HepG2 (cell line): ENCODE data around the gene GRID1. TPM values are rescaled to one million over a fixed set of nuclear protein-coding genes. Genes with fewer than 3 reads are reported as not detected.

Source experiments
- ATAC-seq: fragments of 200-7000 bp; cut with Tn5 transposase; 3 replicates; pipeline ENCODE4 v1.9.1; 2020; ENCODE audit warnings: mild to moderate bottlenecking, moderate library complexity
- BruUV-seq: library from RNA; stranded (reverse); fragments of 400-500 nt; replicated peaks from 2 replicates; lab custom pipeline; 2021; lab: Mats Ljungman, UMichigan
- CTCF ChIA-PET: fragments of 300-600 bp; formaldehyde crosslinking; extraction: SDS; loops from one replicate; lab custom pipeline; 2021; ENCODE audit warnings: low total read pairs, inconsistent platforms, low intra/inter-chr PET ratio; lab: Yijun Ruan, JAX
- POLR2A ChIA-PET: fragments of 350-600 bp; sonication (Branson Sonifier 250); formaldehyde crosslinking; loops from one replicate; lab custom pipeline; 2020; ENCODE audit warnings: antibody characterized with exemption, inconsistent platforms; lab: Yijun Ruan, JAX
- DNase-seq: peaks from one replicate; pipeline ENCODE4 v3.0.0-alpha.2; 2015; ENCODE audit warnings: low spot score
- FAIRE-seq: peaks from 3 replicates; lab custom pipeline; 2011; peaks lifted over from hg19 to GRCh38; lab: Jason Lieb, UNC
- H2AFZ ChIP-seq: one replicate; pipeline ENCODE4 v1.6.1; 2011; ENCODE audit warnings: low read length, inconsistent platforms
- H3K27ac ChIP-seq: fragments of 300-600 bp; 3 replicates; pipeline ENCODE4 v1.8.0; 2011; ENCODE audit warnings: mixed run types, mild to moderate bottlenecking, mixed read lengths, low read length, inconsistent platforms; ENCODE audit not compliant: insufficient read depth; ENCODE audit errors: extremely low read length
- H3K27me3 ChIP-seq, 2 experiments: fragments of 200-600 bp in 1 of 2; 2 replicates in 1 of 2; 3 replicates in 1 of 2; pipeline versions ENCODE4 v1.6.0 to v1.8.0; 2011; ENCODE audit warnings: low read length in 2 of 2, mild to moderate bottlenecking in 2 of 2, moderate library complexity in 2 of 2, inconsistent platforms in 1 of 2; ENCODE audit not compliant: insufficient read depth in 2 of 2, control insufficient read depth in 1 of 2
- H3K36me3 ChIP-seq, 2 experiments: fragments of 200-600 bp in 1 of 2; replicated peaks in 1 of 2; 2 replicates in 1 of 2; 3 replicates in 1 of 2; pipeline versions ENCODE4 v1.5.1 to v1.8.0; 2011; ENCODE audit warnings: low read length in 2 of 2, inconsistent platforms in 1 of 2; ENCODE audit not compliant: insufficient read depth in 2 of 2, control insufficient read depth in 1 of 2
- H3K4me1 ChIP-seq: 2 replicates; pipeline ENCODE4 v1.5.1; 2012; ENCODE audit warnings: low read length, inconsistent platforms; ENCODE audit not compliant: insufficient read depth
- H3K4me2 ChIP-seq: 2 replicates; pipeline ENCODE4 v1.6.0; 2011; ENCODE audit warnings: low read depth, low read length, inconsistent platforms
- H3K4me3 ChIP-seq, 3 experiments: fragments of 200-600 bp in 1 of 3; sonication (generic), shearing (Covaris generic) in 1 of 3; replicated peaks in 1 of 3; 2 replicates each; pipeline ENCODE4 v1.5.1; 2011 to 2016; ENCODE audit warnings: low read length in 3 of 3, inconsistent platforms in 2 of 3, low read depth in 2 of 3, mild to moderate bottlenecking in 2 of 3, control low read depth in 1 of 3, mixed read lengths in 1 of 3; ENCODE audit not compliant: insufficient read depth in 1 of 3
- H3K79me2 ChIP-seq: one replicate; pipeline ENCODE4 v1.6.1; 2011; ENCODE audit warnings: low read length, inconsistent platforms; ENCODE audit not compliant: insufficient read depth
- H3K9ac ChIP-seq: 2 replicates; pipeline ENCODE4 v1.6.0; 2011; ENCODE audit warnings: mild to moderate bottlenecking, low read depth, low read length, inconsistent platforms; ENCODE audit not compliant: insufficient read depth
- H3K9me3 ChIP-seq: 2 replicates; pipeline ENCODE4 v1.5.1; 2012; ENCODE audit warnings: mild to moderate bottlenecking, low read length
- H4K20me1 ChIP-seq: 2 replicates; pipeline ENCODE4 v1.6.0; 2011; ENCODE audit warnings: inconsistent platforms, mild to moderate bottlenecking, low read length, moderate library complexity; ENCODE audit not compliant: insufficient read depth
- FIP1L1 ChIP-seq: fragments of 200-400 bp; formaldehyde crosslinking; IDR thresholded peaks from 2 replicates; pipeline ENCODE4 v1.6.1; 2018; ENCODE audit warnings: low read depth, mild to moderate bottlenecking, low read length, moderate library complexity, borderline replicate concordance; ENCODE audit not compliant: insufficient read depth
- HNF4A ChIP-seq: sonication (generic); formaldehyde crosslinking; IDR thresholded peaks from 2 replicates; pipeline ENCODE4 v1.4.0; 2020; ENCODE audit warnings: missing genetic modification reagents
- JARID2 ChIP-seq: sonication (generic); formaldehyde crosslinking; IDR thresholded peaks from 2 replicates; pipeline ENCODE4 v1.8.1; 2023; ENCODE audit warnings: missing genetic modification reagents, inconsistent platforms; ENCODE audit not compliant: insufficient replicate concordance
- ONECUT2 ChIP-seq: sonication (generic); formaldehyde crosslinking; IDR thresholded peaks from 2 replicates; pipeline ENCODE4 v1.4.0; 2020; ENCODE audit warnings: missing genetic modification reagents
- PTBP1 ChIP-seq: fragments of 200-400 bp; formaldehyde crosslinking; IDR thresholded peaks from 2 replicates; pipeline ENCODE4 v1.6.1; 2018; ENCODE audit warnings: low read length, low read depth; ENCODE audit not compliant: poor library complexity, severe bottlenecking
- SMC3 ChIP-seq: IDR thresholded peaks from 2 replicates; pipeline ENCODE4 v1.6.1; 2011; ENCODE audit warnings: low read length, improper control_type of control experiment
- TMF1 ChIP-seq: sonication (generic); formaldehyde crosslinking; IDR thresholded peaks from 2 replicates; pipeline ENCODE4 v1.8.1; 2022; ENCODE audit warnings: low read depth, missing genetic modification reagents
- ZBTB4 ChIP-seq: sonication (generic); formaldehyde crosslinking; IDR thresholded peaks from 2 replicates; pipeline ENCODE4 v1.4.0; 2020; ENCODE audit warnings: missing genetic modification reagents, mild to moderate bottlenecking, borderline replicate concordance
- ZEB1 ChIP-seq: IDR thresholded peaks from 2 replicates; pipeline ENCODE4 v1.6.1; 2012; ENCODE audit warnings: mild to moderate bottlenecking, low read depth, inconsistent platforms; ENCODE audit not compliant: insufficient replicate concordance
- ZNF512B ChIP-seq: sonication (generic); formaldehyde crosslinking; IDR thresholded peaks from 2 replicates; pipeline ENCODE4 v1.5.1; 2020; ENCODE audit warnings: missing genetic modification reagents, mild to moderate bottlenecking, borderline replicate concordance
- WGBS: methylation state at CpG from one replicate; pipeline ENCODE4 v1.1.6; 2017; ENCODE audit warnings: low lambda C conversion rate; 5-methylcytosine and 5-hydroxymethylcytosine counted together
- in situ Hi-C: cut with HindIII; loops from 2 replicates; pipeline ENCODE4 v1.10.0; 2017; ENCODE audit warnings: low pct_unique_long_range_greater_than_20kb; ENCODE audit not compliant: extremely low pct_ligation_motif_present
- intact Hi-C: fragments of 100-400 bp; cut with micrococcal nuclease; formaldehyde crosslinking; loops from one replicate; pipeline ENCODE4 v1.10.0; 2022; ENCODE audit not compliant: unreplicated experiment
- polyA plus RNA-seq, 8 experiments: library from polyadenylated mRNA; depleted of rRNA in 3 of 8; stranded (reverse) in 7 of 8; unstranded in 1 of 8; fragments of >200 nt; fragmentation: Illumina TruSeq in 4 of 8; extraction: Trizol in 4 of 8; gene quantifications; 2 replicates each; pipeline versions ENCODE4 v1.2.1 to v1.2.3, GENCODE V29; 2011 to 2016; ENCODE audit warnings: low read depth in 4 of 8, missing spikeins in 1 of 8, mixed read lengths in 1 of 8; ENCODE audit not compliant: insufficient read depth in 1 of 8
- total RNA-seq, 5 experiments: library from RNA; depleted of rRNA; stranded (reverse); fragments of >200 nt; fragmentation: Illumina TruSeq; extraction: Trizol; gene quantifications; 2 replicates each; pipeline ENCODE4 v1.2.3, GENCODE V29; 2016; ENCODE audit warnings: low read depth in 1 of 5
- TF ChIP-seq, protein P1 (sequence below): IDR thresholded peaks from 2 replicates; pipeline ENCODE4 v1.6.1; 2012; ENCODE audit warnings: low read depth, low read length, improper control_type of control experiment

GRID1 gene
- total and polyA plus RNA-seq, 2 of the 13 experiments (the other 11 are each of a cell fraction or from before 2014, with no cell fraction given) = 0.05 TPM; not detected in 1

DNA sequence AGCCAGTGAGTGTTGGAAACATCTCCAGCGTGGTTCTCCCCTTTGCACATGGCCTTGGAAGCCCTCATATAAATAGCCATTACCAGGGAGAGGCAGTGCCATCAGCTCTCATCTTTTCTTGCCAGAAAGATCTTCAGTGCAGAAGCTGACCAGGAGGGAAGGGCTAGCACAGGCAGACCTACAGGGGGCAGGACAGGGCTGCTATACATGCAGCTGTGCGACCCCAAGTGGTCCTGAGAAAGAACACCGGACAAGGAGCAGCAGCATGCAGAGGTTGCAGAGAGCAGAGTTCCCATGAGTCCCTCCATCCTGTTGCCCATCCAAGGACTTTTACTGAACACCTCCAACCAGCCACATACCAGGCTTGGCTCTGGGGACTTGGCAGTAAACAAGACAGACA, 17.1 kb downstream of the GRID1 start (continued):
- TF ChIP-seq, protein P1, sequence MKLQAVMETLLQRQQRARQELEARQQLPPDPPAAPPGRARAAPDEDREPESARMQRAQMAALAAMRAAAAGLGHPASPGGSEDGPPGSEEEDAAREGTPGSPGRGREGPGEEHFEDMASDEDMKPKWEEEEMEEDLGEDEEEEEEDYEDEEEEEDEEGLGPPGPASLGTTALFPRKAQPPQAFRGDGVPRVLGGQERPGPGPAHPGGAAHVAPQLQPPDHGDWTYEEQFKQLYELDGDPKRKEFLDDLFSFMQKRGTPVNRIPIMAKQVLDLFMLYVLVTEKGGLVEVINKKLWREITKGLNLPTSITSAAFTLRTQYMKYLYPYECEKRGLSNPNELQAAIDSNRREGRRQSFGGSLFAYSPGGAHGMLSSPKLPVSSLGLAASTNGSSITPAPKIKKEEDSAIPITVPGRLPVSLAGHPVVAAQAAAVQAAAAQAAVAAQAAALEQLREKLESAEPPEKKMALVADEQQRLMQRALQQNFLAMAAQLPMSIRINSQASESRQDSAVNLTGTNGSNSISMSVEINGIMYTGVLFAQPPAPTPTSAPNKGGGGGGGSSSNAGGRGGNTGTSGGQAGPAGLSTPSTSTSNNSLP = no peak
- TF ChIP-seq PTBP1 (no peak), SMC3 (peak; percentile 72), TMF1 (CRISPR knock-in tag) (no peak), ZEB1 (no peak), ONECUT2 (CRISPR knock-in tag) (no peak)

GRCh38 chr10:86348321-86349210, 18.0 kb downstream of the GRID1 start:
- H3K27me3 ChIP-seq = peaks cover 3 to 13% of the 10 kb centered on the region in 2 experiments; a peak in 2 of 5 replicates
- ChIA-PET CTCF (interaction anchor here (0.5 to 2.1 kb wide), 3 partner anchors 12 to 237 kb away, joined by 3 to 26 read pairs (median 3); no protein-coding TSS in a partner anchor), POLR2A (no interaction called here)
- no peak overlapping the region for H2AFZ ChIP-seq
- no peak overlapping the region for H3K4me3 ChIP-seq
- no peak overlapping the region for H3K9ac ChIP-seq
- 30% methylated on average over 16 of the region's 23 CpGs for WGBS
- peaks cover 5% of the 10 kb centered on the region; the same call in 1 of the 2 replicates for H4K20me1 ChIP-seq
- H3K36me3 ChIP-seq = no peaks in the 10 kb centered on the region
- no peaks in the 10 kb centered on the region for H3K79me2 ChIP-seq
- BruUV-seq = no TSS peak
- no peaks in the 10 kb centered on the region for H3K4me1 ChIP-seq
- H3K27ac ChIP-seq = no peak overlapping the region
- DNase-seq (peak; percentile 19), ATAC-seq (peak; percentile 86), FAIRE-seq (no peak)
- intact Hi-C loops (loop anchor here (1.0 to 2.0 kb wide), 2 partner anchors 28 to 237 kb away; no protein-coding TSS in a partner anchor), in situ Hi-C loops (no loop called here)
- no peak overlapping the region for H3K4me2 ChIP-seq
- H3K9me3 ChIP-seq = no peaks in the 10 kb centered on the region
- no peak for TF ChIP-seq JARID2
- no peak for TF ChIP-seq HNF4A (CRISPR knock-in tag)
- no peak for TF ChIP-seq ZNF512B (CRISPR knock-in tag)
- no peak for TF ChIP-seq ZBTB4 (CRISPR knock-in tag)
- no peak for TF ChIP-seq FIP1L1
